Activated T-helper 17 cell treated with anti-CD3 and anti-CD28 coated beads, Interleukin-2, amount 50 U/mL, for 72 hours (primary cell): Measurements from ENCODE around the gene UGT1A10. TPM values are rescaled to one million over a fixed set of nuclear protein-coding genes. Genes with fewer than 3 reads are reported as not detected.
"Not testable (repeated sequence)": the region's sequence is repeated elsewhere in the genome, so short reads cannot be mapped to it uniquely, and the experiment has no call there.

Experiments
- ATAC-seq: fragments of 150-1000 bp; cut with Tn5 transposase; replicated peaks from 2 replicates; pipeline ENCODE4 v1.10.0; 2021; ENCODE audit warnings: mild to moderate bottlenecking, moderate library complexity
- H3K27ac Mint-ChIP-seq: one replicate; pipeline ENCODE4 v1.8.0; 2022; ENCODE audit warnings: mixed read lengths
- H3K27me3 Mint-ChIP-seq: one replicate; pipeline ENCODE4 v1.8.0; 2022; ENCODE audit warnings: mixed read lengths
- H3K36me3 Mint-ChIP-seq: one replicate; pipeline ENCODE4 v1.8.0; 2022; ENCODE audit warnings: low read depth, mild to moderate bottlenecking, mixed read lengths
- H3K4me1 Mint-ChIP-seq: one replicate; pipeline ENCODE4 v1.8.0; 2022; ENCODE audit warnings: mixed read lengths
- H3K4me3 Mint-ChIP-seq: one replicate; pipeline ENCODE4 v1.8.0; 2022; ENCODE audit warnings: mild to moderate bottlenecking, mixed read lengths
- H3K9me3 Mint-ChIP-seq: one replicate; pipeline ENCODE4 v1.8.0; 2022; ENCODE audit warnings: mixed read lengths
- total RNA-seq, 2 donors: library from RNA; stranded (reverse); gene quantifications; one replicate each; pipeline ENCODE4 v1.2.3, GENCODE V29; 2022

UGT1A10 gene
- total RNA-seq, 2 donors from 2014 or later = 0.16 TPM; not detected in 1

- peaks cover 24% of the 10 kb centered on the region for H3K27me3 Mint-ChIP-seq
- no peak overlapping the region for H3K27ac Mint-ChIP-seq
- ATAC-seq = no peak
- no peaks in the 10 kb centered on the region for H3K4me1 Mint-ChIP-seq
- H3K9me3 Mint-ChIP-seq = no peaks in the 10 kb centered on the region
- no peak overlapping the region for H3K4me3 Mint-ChIP-seq
- H3K36me3 Mint-ChIP-seq = no peaks in the 10 kb centered on the region
Measured at GRCh38 chr2:233638836-233639235, 2.6 kb downstream of the UGT1A10 start.

- H3K4me3 Mint-ChIP-seq = no peak overlapping the region
- H3K4me1 Mint-ChIP-seq = no peaks in the 10 kb centered on the region
- H3K27ac Mint-ChIP-seq = no peak overlapping the region
- H3K27me3 Mint-ChIP-seq = peaks cover 21% of the 10 kb centered on the region
- H3K36me3 Mint-ChIP-seq = no peaks in the 10 kb centered on the region
- ATAC-seq = no peak
- no peaks in the 10 kb centered on the region for H3K9me3 Mint-ChIP-seq
Measured at GRCh38 chr2:233639860-233640259, 3.6 kb downstream of the UGT1A10 start.

- no peaks in the 10 kb centered on the region for H3K36me3 Mint-ChIP-seq
- H3K27ac Mint-ChIP-seq = no peak overlapping the region
- H3K4me1 Mint-ChIP-seq = no peaks in the 10 kb centered on the region
- H3K4me3 Mint-ChIP-seq = no peak overlapping the region
- ATAC-seq = no peak
- peaks cover 6% of the 10 kb centered on the region for H3K9me3 Mint-ChIP-seq
- peaks cover 14% of the 10 kb centered on the region for H3K27me3 Mint-ChIP-seq
Measured at GRCh38 chr2:233643128-233643527, 6.9 kb downstream of the UGT1A10 start.

- not testable (repeated sequence) for H3K36me3 Mint-ChIP-seq
- peaks cover 19% of the 10 kb centered on the region for H3K27me3 Mint-ChIP-seq
Measured at GRCh38 chr2:233646033-233646432, 9.8 kb downstream of the UGT1A10 start.

GRCh38 chr2:233650981-233651380, 14.7 kb downstream of the UGT1A10 start:
- ATAC-seq = no peak
- H3K27me3 Mint-ChIP-seq = peaks cover 33% of the 10 kb centered on the region
- H3K4me3 Mint-ChIP-seq = no peak overlapping the region
- no peaks in the 10 kb centered on the region for H3K4me1 Mint-ChIP-seq
- H3K36me3 Mint-ChIP-seq = no peaks in the 10 kb centered on the region
- H3K9me3 Mint-ChIP-seq = peaks cover 6% of the 10 kb centered on the region
- no peak overlapping the region for H3K27ac Mint-ChIP-seq

More at GRCh38 chr2:233646033-233646432, 9.8 kb downstream of the UGT1A10 start:
- H3K9me3 Mint-ChIP-seq, H3K27ac Mint-ChIP-seq, ATAC-seq, H3K4me1 Mint-ChIP-seq, H3K4me3 Mint-ChIP-seq: not testable (repeated sequence)

- Mint-ChIP-seq H3K9me3 (peaks cover 4% of the 10 kb centered on the region), H3K27me3 (peaks cover 32% of the 10 kb centered on the region), H3K27ac (no peak overlapping the region), H3K4me1 (no peaks in the 10 kb centered on the region), H3K4me3 (no peak overlapping the region), H3K36me3 (no peaks in the 10 kb centered on the region)
- no peak for ATAC-seq
Measured at GRCh38 chr2:233651430-233651829, 15.2 kb downstream of the UGT1A10 start.

GRCh38 chr2:233654501-233654900, 18.3 kb downstream of the UGT1A10 start:
- H3K27me3 Mint-ChIP-seq = peaks cover 34% of the 10 kb centered on the region
- no peak overlapping the region for H3K27ac Mint-ChIP-seq
- no peaks in the 10 kb centered on the region for H3K4me1 Mint-ChIP-seq
- no peak overlapping the region for H3K4me3 Mint-ChIP-seq
- H3K36me3 Mint-ChIP-seq = no peaks in the 10 kb centered on the region
- no peaks in the 10 kb centered on the region for H3K9me3 Mint-ChIP-seq
- ATAC-seq = no peak

- Mint-ChIP-seq H3K36me3 (no peaks in the 10 kb centered on the region), H3K4me3 (no peak overlapping the region), H3K9me3 (peaks cover under 1% of the 10 kb centered on the region), H3K27me3 (peaks cover 40% of the 10 kb centered on the region), H3K27ac (no peak overlapping the region), H3K4me1 (no peaks in the 10 kb centered on the region)
- ATAC-seq = no peak
Measured at GRCh38 chr2:233655043-233655442, 18.8 kb downstream of the UGT1A10 start.

- H3K27me3 Mint-ChIP-seq = peaks cover 37% of the 10 kb centered on the region
- not testable (repeated sequence) for H3K4me3 Mint-ChIP-seq, H3K36me3 Mint-ChIP-seq, H3K9me3 Mint-ChIP-seq, H3K4me1 Mint-ChIP-seq, H3K27ac Mint-ChIP-seq, ATAC-seq
Measured at GRCh38 chr2:233655943-233656342, 19.7 kb downstream of the UGT1A10 start.

- Mint-ChIP-seq H3K36me3 (no peaks in the 10 kb centered on the region), H3K27ac (no peak overlapping the region), H3K9me3 (peaks cover 3% of the 10 kb centered on the region), H3K27me3 (peaks cover 37% of the 10 kb centered on the region), H3K4me3 (no peak overlapping the region), H3K4me1 (no peaks in the 10 kb centered on the region)
- ATAC-seq = peak; percentile 51
Measured at GRCh38 chr2:233656443-233656842, 20.2 kb downstream of the UGT1A10 start.

GRCh38 chr2:233658610-233659009, 22.4 kb downstream of the UGT1A10 start:
- H3K9me3 Mint-ChIP-seq = peaks cover 3% of the 10 kb centered on the region
- H3K4me1 Mint-ChIP-seq = no peaks in the 10 kb centered on the region
- no peak overlapping the region for H3K27ac Mint-ChIP-seq
- peaks cover 35% of the 10 kb centered on the region for H3K27me3 Mint-ChIP-seq
- no peak for ATAC-seq
- H3K4me3 Mint-ChIP-seq = no peak overlapping the region
- no peaks in the 10 kb centered on the region for H3K36me3 Mint-ChIP-seq

GRCh38 chr2:233663911-233664310, 27.7 kb downstream of the UGT1A10 start:
- no peaks in the 10 kb centered on the region for H3K36me3 Mint-ChIP-seq
- ATAC-seq = no peak
- peaks cover 36% of the 10 kb centered on the region for H3K27me3 Mint-ChIP-seq
- no peak overlapping the region for H3K27ac Mint-ChIP-seq
- H3K4me3 Mint-ChIP-seq = no peak overlapping the region
- H3K4me1 Mint-ChIP-seq = no peaks in the 10 kb centered on the region
- H3K9me3 Mint-ChIP-seq = peaks cover 3% of the 10 kb centered on the region

- H3K27me3 Mint-ChIP-seq = peaks cover 35% of the 10 kb centered on the region
- no peak overlapping the region for H3K4me3 Mint-ChIP-seq
- no peaks in the 10 kb centered on the region for H3K36me3 Mint-ChIP-seq
- no peaks in the 10 kb centered on the region for H3K9me3 Mint-ChIP-seq
- no peak for ATAC-seq
- H3K4me1 Mint-ChIP-seq = no peaks in the 10 kb centered on the region
- no peak overlapping the region for H3K27ac Mint-ChIP-seq
Measured at GRCh38 chr2:233668605-233669260, 32.5 kb downstream of the UGT1A10 start.

GRCh38 chr2:233671290-233672161, 35.3 kb downstream of the UGT1A10 start, which contains the start of gene UGT1A9:
UGT1A9 (plus strand) TSS chr2:233671898; CDS start chr2:233671935, 37 bp downstream.
- H3K27ac Mint-ChIP-seq = no peak within 1 kb of the TSS
- peaks cover 25% of the 10 kb centered on the region for H3K27me3 Mint-ChIP-seq
- H3K4me1 Mint-ChIP-seq = no peaks in the 10 kb centered on the region
- no peaks in the 10 kb centered on the region for H3K9me3 Mint-ChIP-seq
- H3K36me3 Mint-ChIP-seq = no peaks in the 10 kb centered on the region
- no peak within 1 kb of the TSS for H3K4me3 Mint-ChIP-seq
- no peak for ATAC-seq

- H3K4me1 Mint-ChIP-seq = no peaks in the 10 kb centered on the region
- H3K4me3 Mint-ChIP-seq = no peak overlapping the region
- peaks cover 33% of the 10 kb centered on the region for H3K27me3 Mint-ChIP-seq
- no peak for ATAC-seq
- H3K9me3 Mint-ChIP-seq = no peaks in the 10 kb centered on the region
- H3K27ac Mint-ChIP-seq = no peak overlapping the region
- no peaks in the 10 kb centered on the region for H3K36me3 Mint-ChIP-seq
Measured at GRCh38 chr2:233672886-233673285, 36.6 kb downstream of the UGT1A10 start.
